Fibroblast of lung (primary cell): ENCODE results near the gene EPHB1.

ENCODE experiments used
- EZH2 ChIP-seq: IDR thresholded peaks from 2 replicates; pipeline ENCODE4 v1.5.1; 2012; ENCODE audit warnings: low read length, control low read depth, mild to moderate bottlenecking; ENCODE audit errors: missing control alignments
- TF ChIP-seq, protein P1 (sequence below), 2 donors: IDR thresholded peaks in 1 of 2; conservative IDR thresholded peaks in 1 of 2; 1 replicate in 1 of 2; 2 replicates in 1 of 2; pipeline ENCODE4 v1.5.1; 2011 to 2012; ENCODE audit warnings: low read length in 2 of 2, control low read depth in 1 of 2, inconsistent platforms in 1 of 2, low read depth in 1 of 2, mild to moderate bottlenecking in 1 of 2

DNA sequence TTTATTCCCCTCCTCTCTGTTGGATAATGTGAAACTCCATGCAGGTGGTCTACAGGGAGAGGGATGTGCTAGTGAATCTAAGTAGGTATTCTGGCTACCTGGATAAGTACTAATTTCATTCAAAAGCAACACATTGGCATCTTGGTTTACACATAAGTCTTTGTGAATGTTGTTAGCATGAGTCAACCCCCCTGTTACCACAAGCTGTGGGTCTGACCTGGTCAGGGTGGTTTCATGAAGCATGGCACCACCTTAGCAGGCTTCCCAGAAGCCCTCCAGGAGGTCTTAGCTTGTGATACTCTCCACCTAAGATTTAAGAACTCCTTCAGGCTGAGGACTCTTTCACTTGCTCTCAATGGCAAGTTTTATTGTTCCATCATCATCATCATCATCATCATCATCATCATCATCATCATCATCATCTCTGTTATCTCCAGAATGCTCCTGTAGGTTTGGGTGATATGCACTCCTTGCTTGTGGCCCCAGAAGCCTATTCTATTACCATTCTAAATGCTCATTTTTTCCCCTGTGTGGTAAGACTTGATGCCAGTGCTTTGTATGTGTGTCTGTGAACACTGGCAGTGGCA is 62.8 kb downstream of the EPHB1 start:
- TF ChIP-seq, protein P1, sequence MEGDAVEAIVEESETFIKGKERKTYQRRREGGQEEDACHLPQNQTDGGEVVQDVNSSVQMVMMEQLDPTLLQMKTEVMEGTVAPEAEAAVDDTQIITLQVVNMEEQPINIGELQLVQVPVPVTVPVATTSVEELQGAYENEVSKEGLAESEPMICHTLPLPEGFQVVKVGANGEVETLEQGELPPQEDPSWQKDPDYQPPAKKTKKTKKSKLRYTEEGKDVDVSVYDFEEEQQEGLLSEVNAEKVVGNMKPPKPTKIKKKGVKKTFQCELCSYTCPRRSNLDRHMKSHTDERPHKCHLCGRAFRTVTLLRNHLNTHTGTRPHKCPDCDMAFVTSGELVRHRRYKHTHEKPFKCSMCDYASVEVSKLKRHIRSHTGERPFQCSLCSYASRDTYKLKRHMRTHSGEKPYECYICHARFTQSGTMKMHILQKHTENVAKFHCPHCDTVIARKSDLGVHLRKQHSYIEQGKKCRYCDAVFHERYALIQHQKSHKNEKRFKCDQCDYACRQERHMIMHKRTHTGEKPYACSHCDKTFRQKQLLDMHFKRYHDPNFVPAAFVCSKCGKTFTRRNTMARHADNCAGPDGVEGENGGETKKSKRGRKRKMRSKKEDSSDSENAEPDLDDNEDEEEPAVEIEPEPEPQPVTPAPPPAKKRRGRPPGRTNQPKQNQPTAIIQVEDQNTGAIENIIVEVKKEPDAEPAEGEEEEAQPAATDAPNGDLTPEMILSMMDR (conservative IDR thresholded peaks at IDR 0.05 in 1 of 2, IDR thresholded peaks at IDR 0.05 in 1 of 2; ENCODE audit: low read depth in 1 of 2, low read length in 2 of 2) = no peak
- TF ChIP-seq EZH2 = no peak
